ENCODE measurements around the gene OR51B5. TPM values are rescaled to one million over a fixed set of nuclear protein-coding genes. Genes with fewer than 3 reads are reported as not detected.
"Not testable (repeated sequence)": the region's sequence is repeated elsewhere in the genome, so short reads cannot be mapped to it uniquely, and the experiment has no call there.

Gene OR51B5
- polyA plus RNA-seq, 1 of the 3 experiments (the other 2 are of a cell fraction) = 0.15 TPM

GRCh38 chr11:5339771-5340322 lies 3.5 kb downstream of the OR51B5 start:
- DNase-seq = no peak
- Histone ChIP-seq H3K9me3 (no peaks in the 10 kb centered on the region), H3K36me3 (replicated peaks in 1 of 2; ENCODE audit: control insufficient read depth in 1 of 2, insufficient read depth in 2 of 2, low read length in 1 of 2) (no peaks in the 10 kb centered on the region), H3K27ac (ENCODE audit: low read depth in 2 of 2, low read length in 1 of 2) (no peak overlapping the region), H2AFZ (ENCODE audit: low read depth) (no peak overlapping the region), H3K4me3 (ENCODE audit: low read depth in 2 of 2, low read length in 1 of 2) (no peak overlapping the region), H4K20me1 (ENCODE audit: insufficient read depth) (no peaks in the 10 kb centered on the region), H3K79me2 (ENCODE audit: insufficient read depth) (no peaks in the 10 kb centered on the region), H3K4me2 (no peak overlapping the region), H3K9me2 (no peaks in the 10 kb centered on the region), H3F3A (replicated peaks; ENCODE audit: insufficient read depth) (no peaks in the 10 kb centered on the region), H3K4me1 (ENCODE audit: control insufficient read depth in 1 of 2, insufficient read depth in 2 of 2, low read depth in 1 of 2, low read length in 1 of 2) (no peaks in the 10 kb centered on the region), H3K27me3 (ENCODE audit: insufficient read depth) (no peaks in the 10 kb centered on the region; the same call in 1 of the 2 replicates), H3K9ac (no peak overlapping the region)
- 3% methylated on average over 1 of the region's 1 CpG for WGBS (ENCODE audit: low lambda C conversion rate)
- ChIA-PET POLR2A (no interaction called here), CTCF (no interaction called here)
- TF ChIP-seq MXI1 (IDR thresholded peaks at IDR 0.05; ENCODE audit: low read depth, low read length) (no peak), RXRA (IDR thresholded peaks at IDR 0.05; ENCODE audit: borderline replicate concordance, low read depth) (no peak), RCOR1 (IDR thresholded peaks at IDR 0.05; ENCODE audit: low read length) (no peak)
- TF ChIP-seq, protein P1, sequence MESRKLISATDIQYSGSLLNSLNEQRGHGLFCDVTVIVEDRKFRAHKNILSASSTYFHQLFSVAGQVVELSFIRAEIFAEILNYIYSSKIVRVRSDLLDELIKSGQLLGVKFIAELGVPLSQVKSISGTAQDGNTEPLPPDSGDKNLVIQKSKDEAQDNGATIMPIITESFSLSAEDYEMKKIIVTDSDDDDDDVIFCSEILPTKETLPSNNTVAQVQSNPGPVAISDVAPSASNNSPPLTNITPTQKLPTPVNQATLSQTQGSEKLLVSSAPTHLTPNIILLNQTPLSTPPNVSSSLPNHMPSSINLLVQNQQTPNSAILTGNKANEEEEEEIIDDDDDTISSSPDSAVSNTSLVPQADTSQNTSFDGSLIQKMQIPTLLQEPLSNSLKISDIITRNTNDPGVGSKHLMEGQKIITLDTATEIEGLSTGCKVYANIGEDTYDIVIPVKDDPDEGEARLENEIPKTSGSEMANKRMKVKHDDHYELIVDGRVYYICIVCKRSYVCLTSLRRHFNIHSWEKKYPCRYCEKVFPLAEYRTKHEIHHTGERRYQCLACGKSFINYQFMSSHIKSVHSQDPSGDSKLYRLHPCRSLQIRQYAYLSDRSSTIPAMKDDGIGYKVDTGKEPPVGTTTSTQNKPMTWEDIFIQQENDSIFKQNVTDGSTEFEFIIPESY (IDR thresholded peaks at IDR 0.05; ENCODE audit: borderline replicate concordance, low read depth) = no peak
- TF ChIP-seq, protein P2, sequence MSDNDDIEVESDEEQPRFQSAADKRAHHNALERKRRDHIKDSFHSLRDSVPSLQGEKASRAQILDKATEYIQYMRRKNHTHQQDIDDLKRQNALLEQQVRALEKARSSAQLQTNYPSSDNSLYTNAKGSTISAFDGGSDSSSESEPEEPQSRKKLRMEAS (IDR thresholded peaks at IDR 0.05; ENCODE audit: low read depth) = no peak
- TF ChIP-seq, protein P3, sequence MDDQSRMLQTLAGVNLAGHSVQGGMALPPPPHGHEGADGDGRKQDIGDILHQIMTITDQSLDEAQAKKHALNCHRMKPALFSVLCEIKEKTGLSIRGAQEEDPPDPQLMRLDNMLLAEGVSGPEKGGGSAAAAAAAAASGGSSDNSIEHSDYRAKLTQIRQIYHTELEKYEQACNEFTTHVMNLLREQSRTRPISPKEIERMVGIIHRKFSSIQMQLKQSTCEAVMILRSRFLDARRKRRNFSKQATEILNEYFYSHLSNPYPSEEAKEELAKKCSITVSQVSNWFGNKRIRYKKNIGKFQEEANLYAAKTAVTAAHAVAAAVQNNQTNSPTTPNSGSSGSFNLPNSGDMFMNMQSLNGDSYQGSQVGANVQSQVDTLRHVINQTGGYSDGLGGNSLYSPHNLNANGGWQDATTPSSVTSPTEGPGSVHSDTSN (IDR thresholded peaks at IDR 0.05) = no peak

- H3K4me1 ChIP-seq (ENCODE audit: control insufficient read depth in 1 of 2, insufficient read depth in 2 of 2, low read depth in 1 of 2, low read length in 1 of 2); CTCF ChIA-PET; H3K4me3 ChIP-seq (ENCODE audit: low read depth in 2 of 2, low read length in 1 of 2); H3K79me2 ChIP-seq (ENCODE audit: insufficient read depth); H3K9me2 ChIP-seq; H2AFZ ChIP-seq (ENCODE audit: low read depth); POLR2A ChIA-PET; H3K9me3 ChIP-seq; H4K20me1 ChIP-seq (ENCODE audit: insufficient read depth); DNase-seq; H3K9ac ChIP-seq; H3K27ac ChIP-seq (ENCODE audit: low read depth in 2 of 2, low read length in 1 of 2); H3K4me2 ChIP-seq; H3K27me3 ChIP-seq (ENCODE audit: insufficient read depth); H3F3A ChIP-seq (replicated peaks; ENCODE audit: insufficient read depth); H3K36me3 ChIP-seq (replicated peaks in 1 of 2; ENCODE audit: control insufficient read depth in 1 of 2, insufficient read depth in 2 of 2, low read length in 1 of 2): not testable (repeated sequence)
- WGBS (ENCODE audit: low lambda C conversion rate) = 6% methylated on average over 1 of the region's 1 CpG
Measured at GRCh38 chr11:5337253-5337652, 6.1 kb downstream of the OR51B5 start.

DNA sequence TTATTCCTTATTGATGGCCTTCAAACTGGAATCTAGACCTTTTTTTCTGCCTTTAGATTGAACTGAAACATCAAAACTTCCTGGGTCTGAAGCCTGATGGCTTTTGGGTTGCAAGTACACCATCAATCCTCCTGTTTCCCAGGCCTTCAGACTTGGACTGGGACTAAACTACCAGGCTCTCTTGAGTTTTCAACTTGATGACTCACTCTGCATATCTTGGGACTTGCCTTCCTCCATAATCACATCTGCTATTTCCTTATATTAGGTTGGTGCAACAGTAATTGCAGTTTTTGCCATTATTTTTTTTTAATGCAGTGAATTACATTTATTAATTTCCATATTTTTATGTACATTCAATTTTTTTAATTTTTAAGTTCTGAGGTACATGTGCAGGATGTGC lies 7.0 kb downstream of the OR51B5 start:
- CTCF ChIA-PET = no interaction called here
- POLR2A ChIA-PET = no interaction called here
- TF ChIP-seq POLR2AphosphoS5 (IDR thresholded peaks at IDR 0.05; ENCODE audit: low read depth, low read length) (no peak), GABPA (IDR thresholded peaks at IDR 0.05; ENCODE audit: low read depth) (no peak), TAF1 (IDR thresholded peaks at IDR 0.05; ENCODE audit: borderline replicate concordance, low read depth, low read length) (no peak), TCF12 (IDR thresholded peaks at IDR 0.05) (no peak), ELF1 (IDR thresholded peaks at IDR 0.05) (no peak), RFX5 (IDR thresholded peaks at IDR 0.05; ENCODE audit: low read length) (no peak)
- TF ChIP-seq, protein P4, sequence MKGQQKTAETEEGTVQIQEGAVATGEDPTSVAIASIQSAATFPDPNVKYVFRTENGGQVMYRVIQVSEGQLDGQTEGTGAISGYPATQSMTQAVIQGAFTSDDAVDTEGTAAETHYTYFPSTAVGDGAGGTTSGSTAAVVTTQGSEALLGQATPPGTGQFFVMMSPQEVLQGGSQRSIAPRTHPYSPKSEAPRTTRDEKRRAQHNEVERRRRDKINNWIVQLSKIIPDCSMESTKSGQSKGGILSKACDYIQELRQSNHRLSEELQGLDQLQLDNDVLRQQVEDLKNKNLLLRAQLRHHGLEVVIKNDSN (IDR thresholded peaks at IDR 0.05; ENCODE audit: borderline replicate concordance, low read depth) = no peak
- TF ChIP-seq, protein P3 (IDR thresholded peaks at IDR 0.05) = no peak
- TF ChIP-seq, protein P5, sequence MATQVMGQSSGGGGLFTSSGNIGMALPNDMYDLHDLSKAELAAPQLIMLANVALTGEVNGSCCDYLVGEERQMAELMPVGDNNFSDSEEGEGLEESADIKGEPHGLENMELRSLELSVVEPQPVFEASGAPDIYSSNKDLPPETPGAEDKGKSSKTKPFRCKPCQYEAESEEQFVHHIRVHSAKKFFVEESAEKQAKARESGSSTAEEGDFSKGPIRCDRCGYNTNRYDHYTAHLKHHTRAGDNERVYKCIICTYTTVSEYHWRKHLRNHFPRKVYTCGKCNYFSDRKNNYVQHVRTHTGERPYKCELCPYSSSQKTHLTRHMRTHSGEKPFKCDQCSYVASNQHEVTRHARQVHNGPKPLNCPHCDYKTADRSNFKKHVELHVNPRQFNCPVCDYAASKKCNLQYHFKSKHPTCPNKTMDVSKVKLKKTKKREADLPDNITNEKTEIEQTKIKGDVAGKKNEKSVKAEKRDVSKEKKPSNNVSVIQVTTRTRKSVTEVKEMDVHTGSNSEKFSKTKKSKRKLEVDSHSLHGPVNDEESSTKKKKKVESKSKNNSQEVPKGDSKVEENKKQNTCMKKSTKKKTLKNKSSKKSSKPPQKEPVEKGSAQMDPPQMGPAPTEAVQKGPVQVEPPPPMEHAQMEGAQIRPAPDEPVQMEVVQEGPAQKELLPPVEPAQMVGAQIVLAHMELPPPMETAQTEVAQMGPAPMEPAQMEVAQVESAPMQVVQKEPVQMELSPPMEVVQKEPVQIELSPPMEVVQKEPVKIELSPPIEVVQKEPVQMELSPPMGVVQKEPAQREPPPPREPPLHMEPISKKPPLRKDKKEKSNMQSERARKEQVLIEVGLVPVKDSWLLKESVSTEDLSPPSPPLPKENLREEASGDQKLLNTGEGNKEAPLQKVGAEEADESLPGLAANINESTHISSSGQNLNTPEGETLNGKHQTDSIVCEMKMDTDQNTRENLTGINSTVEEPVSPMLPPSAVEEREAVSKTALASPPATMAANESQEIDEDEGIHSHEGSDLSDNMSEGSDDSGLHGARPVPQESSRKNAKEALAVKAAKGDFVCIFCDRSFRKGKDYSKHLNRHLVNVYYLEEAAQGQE (IDR thresholded peaks at IDR 0.05; ENCODE audit: low read depth, low read length) = no peak

More for the DNA sequence above, 7.0 kb downstream of the OR51B5 start:
- Histone ChIP-seq H3K79me2 (ENCODE audit: insufficient read depth) (no peaks in the 10 kb centered on the region), H3K27me3 (ENCODE audit: insufficient read depth) (peaks cover 4% of the 10 kb centered on the region; the same call in 1 of the 2 replicates), H3K9me3 (no peaks in the 10 kb centered on the region), H3K27ac (ENCODE audit: low read depth in 2 of 2, low read length in 1 of 2) (no peak overlapping the region), H3K9ac (no peak overlapping the region), H3K4me2 (no peak overlapping the region), H3K4me1 (ENCODE audit: control insufficient read depth in 1 of 2, insufficient read depth in 2 of 2, low read depth in 1 of 2, low read length in 1 of 2) (no peaks in the 10 kb centered on the region), H3F3A (replicated peaks; ENCODE audit: insufficient read depth) (no peaks in the 10 kb centered on the region), H3K9me2 (no peaks in the 10 kb centered on the region), H3K36me3 (replicated peaks in 1 of 2; ENCODE audit: control insufficient read depth in 1 of 2, insufficient read depth in 2 of 2, low read length in 1 of 2) (no peaks in the 10 kb centered on the region), H3K4me3 (ENCODE audit: low read depth in 2 of 2, low read length in 1 of 2) (no peak overlapping the region), H4K20me1 (ENCODE audit: insufficient read depth) (no peaks in the 10 kb centered on the region), H2AFZ (ENCODE audit: low read depth) (no peak overlapping the region)
- DNase-seq = no peak

Data from SK-N-SH (cell line).